Brain microvascular endothelial cell (primary cell): ENCODE results near the gene GLS.

Experiments
- DNase-seq: peaks from one replicate; pipeline ENCODE4 v3.0.0-alpha.2; 2020
- H3K27ac ChIP-seq: fragments of 250-450 bp; sonication (Bioruptor Pico); 2 replicates; pipeline ENCODE4 v1.5.1; 2020; ENCODE audit warnings: mild to moderate bottlenecking, moderate library complexity
- H3K27me3 ChIP-seq: fragments of 250-450 bp; sonication (Bioruptor Pico); replicated peaks from 2 replicates; pipeline ENCODE4 v1.5.1; 2020; ENCODE audit warnings: mild to moderate bottlenecking
- H3K36me3 ChIP-seq: fragments of 250-450 bp; sonication (Bioruptor Pico); replicated peaks from 2 replicates; pipeline ENCODE4 v1.5.1; 2020; ENCODE audit warnings: mild to moderate bottlenecking
- H3K4me3 ChIP-seq: 2 replicates; pipeline ENCODE4 v1.5.1; 2011; ENCODE audit warnings: low read depth, mild to moderate bottlenecking, control low read depth, low read length, moderate library complexity
- CTCF ChIP-seq: IDR thresholded peaks from 2 replicates; pipeline ENCODE4 v1.5.1; 2011; ENCODE audit warnings: low read depth, mild to moderate bottlenecking, moderate library complexity, low read length, control low read depth, inconsistent platforms; ENCODE audit errors: missing control alignments
- in situ Hi-C: cut with HindIII; loops from 2 replicates; pipeline ENCODE4 v1.10.0; 2017; ENCODE audit warnings: low sequenced_read_pairs, low pct_ligation_motif_present

The GLS gene

GRCh38 chr2:191003405-191004309 is 123.0 kb downstream of the GLS start:
- in situ Hi-C loops = no loop called here
- Histone ChIP-seq H3K27me3 (no peaks in the 10 kb centered on the region), H3K27ac (no peak overlapping the region), H3K36me3 (peaks cover 87% of the 10 kb centered on the region), H3K4me3 (no peak overlapping the region)
- no peak for DNase-seq
- no peak for TF ChIP-seq CTCF

DNA sequence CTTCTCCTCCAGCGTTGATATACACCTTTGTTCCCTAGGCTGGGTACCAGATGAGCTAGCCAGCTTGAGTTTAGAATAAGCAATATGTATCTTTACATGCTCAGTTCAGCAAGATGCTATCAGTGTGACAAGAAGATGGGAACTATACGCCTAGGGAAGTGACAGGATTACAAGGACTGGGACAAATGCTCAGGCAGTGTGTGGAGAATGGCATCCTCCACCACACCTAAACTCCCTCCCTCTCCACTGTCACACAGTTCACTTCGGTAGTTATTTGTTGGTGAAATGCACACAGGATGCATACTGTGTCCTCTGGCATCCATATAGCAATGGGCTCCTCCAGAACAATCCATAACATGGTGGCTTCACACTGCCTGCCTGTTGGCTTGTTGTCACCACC is 125.7 kb downstream of the GLS start:
- no peak for DNase-seq
- Histone ChIP-seq H3K27me3 (no peaks in the 10 kb centered on the region), H3K4me3 (no peak overlapping the region), H3K36me3 (peaks cover 76% of the 10 kb centered on the region), H3K27ac (no peak overlapping the region)
- TF ChIP-seq CTCF = no peak
- in situ Hi-C loops = no loop called here

GRCh38 chr2:191006997-191007783 is 126.6 kb downstream of the GLS start:
- peaks cover 79% of the 10 kb centered on the region for H3K36me3 ChIP-seq
- H3K27ac ChIP-seq = no peak overlapping the region
- in situ Hi-C loops = no loop called here
- TF ChIP-seq CTCF = no peak
- no peak for DNase-seq
- no peak overlapping the region for H3K4me3 ChIP-seq
- no peaks in the 10 kb centered on the region for H3K27me3 ChIP-seq

DNA sequence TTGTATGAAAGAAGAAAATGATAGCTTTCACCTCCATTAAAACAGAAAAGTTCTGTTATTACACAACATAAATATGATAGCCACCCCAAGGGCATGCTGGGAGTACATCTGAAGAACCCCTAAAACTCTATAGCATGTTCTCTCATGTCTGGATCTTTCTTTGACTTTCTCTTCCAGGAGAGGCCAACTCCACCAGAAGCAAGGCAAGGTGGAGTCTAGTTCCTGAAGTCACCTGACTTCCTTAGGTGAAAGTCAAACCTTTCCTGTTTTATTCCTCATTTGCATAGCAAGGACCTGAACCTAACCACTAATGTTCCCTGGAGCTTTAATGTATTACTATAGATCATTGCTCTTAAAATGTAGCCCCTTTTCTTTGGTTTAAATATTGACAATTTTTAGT is 127.7 kb downstream of the GLS start:
- Histone ChIP-seq H3K27me3 (no peaks in the 10 kb centered on the region), H3K27ac (no peak overlapping the region), H3K4me3 (no peak overlapping the region), H3K36me3 (peaks cover 70% of the 10 kb centered on the region)
- in situ Hi-C loops = no loop called here
- DNase-seq = no peak
- no peak for TF ChIP-seq CTCF

- no peak for TF ChIP-seq CTCF
- no peak for DNase-seq
- Histone ChIP-seq H3K4me3 (no peak overlapping the region), H3K27me3 (no peaks in the 10 kb centered on the region), H3K27ac (no peak overlapping the region), H3K36me3 (peaks cover 56% of the 10 kb centered on the region)
- in situ Hi-C loops = no loop called here
These were observed 129.1 kb downstream of the GLS start for GRCh38 chr2:191009541-191010374.
